Endothelial cell of umbilical vein (primary cell): ENCODE results near the gene TPCN1.

ENCODE experiments used
- EZH2 ChIP-seq: IDR thresholded peaks from 2 replicates; pipeline ENCODE4 v1.6.1; 2012; ENCODE audit warnings: borderline replicate concordance, low read depth, mild to moderate bottlenecking, moderate library complexity, low read length, inconsistent platforms; ENCODE audit not compliant: severe bottlenecking
- FOS ChIP-seq: IDR thresholded peaks from 2 replicates; pipeline ENCODE4 v1.6.1; 2011; ENCODE audit warnings: mild to moderate bottlenecking, low read length, moderate library complexity, borderline replicate concordance; ENCODE audit not compliant: insufficient read depth
- GATA2 ChIP-seq: IDR thresholded peaks from 2 replicates; pipeline ENCODE4 v1.7.0; 2011; ENCODE audit warnings: low read depth, mild to moderate bottlenecking, moderate library complexity, mixed read lengths, low read length; ENCODE audit not compliant: insufficient read length, insufficient read depth
- JUN ChIP-seq: IDR thresholded peaks from 2 replicates; pipeline ENCODE4 v1.6.1; 2011; ENCODE audit warnings: borderline replicate concordance, low read depth; ENCODE audit not compliant: insufficient read length, insufficient read depth
- MYC ChIP-seq: IDR thresholded peaks from one replicate; pipeline ENCODE4 v1.6.1; 2011; ENCODE audit warnings: mild to moderate bottlenecking, low read depth, low read length
- POLR2A ChIP-seq: IDR thresholded peaks from 2 replicates; pipeline ENCODE4 v1.6.1; 2012; ENCODE audit warnings: low read depth, mild to moderate bottlenecking, control low read depth, low read length
- POLR2AphosphoS5 ChIP-seq: IDR thresholded peaks from 2 replicates; pipeline ENCODE4 v1.6.1; 2012; ENCODE audit warnings: low read depth, mild to moderate bottlenecking, control low read depth, low read length, moderate library complexity; ENCODE audit not compliant: insufficient read depth
- TF ChIP-seq, protein P1 (sequence below), 2 donors: IDR thresholded peaks; 1 replicate in 1 of 2; 2 replicates in 1 of 2; pipeline ENCODE4 v1.5.1; 2011; ENCODE audit warnings: low read length in 2 of 2, mild to moderate bottlenecking in 2 of 2, moderate library complexity in 2 of 2, control low read depth in 1 of 2, inconsistent platforms in 1 of 2, low read depth in 1 of 2; ENCODE audit not compliant: insufficient read depth in 1 of 2; ENCODE audit errors: extremely low read depth in 1 of 2
- TF ChIP-seq, protein P2 (sequence below): IDR thresholded peaks from 2 replicates; pipeline ENCODE4 v1.6.1; 2011; ENCODE audit not compliant: insufficient read depth, insufficient read length

DNA sequence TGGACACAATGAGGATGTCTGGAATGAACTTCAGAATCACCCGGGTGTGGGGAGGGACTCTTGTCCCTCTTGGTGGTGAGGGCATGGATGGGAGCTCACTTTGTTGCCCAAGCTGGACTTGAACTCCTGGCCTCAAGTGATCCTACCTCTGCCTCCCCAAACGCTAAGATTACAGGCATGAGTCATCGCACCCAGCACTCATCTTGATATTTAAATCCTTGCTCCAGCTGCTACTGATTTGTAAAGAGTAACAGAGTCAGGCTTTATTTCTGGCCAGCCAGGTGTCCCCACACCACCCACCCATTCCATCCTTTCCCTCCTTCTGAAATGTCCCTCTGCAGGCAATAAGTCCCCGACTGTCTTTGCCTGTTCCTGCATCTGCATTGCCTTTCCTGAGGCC lies 40.9 kb upstream of the TPCN1 start:
- TF ChIP-seq, protein P1, sequence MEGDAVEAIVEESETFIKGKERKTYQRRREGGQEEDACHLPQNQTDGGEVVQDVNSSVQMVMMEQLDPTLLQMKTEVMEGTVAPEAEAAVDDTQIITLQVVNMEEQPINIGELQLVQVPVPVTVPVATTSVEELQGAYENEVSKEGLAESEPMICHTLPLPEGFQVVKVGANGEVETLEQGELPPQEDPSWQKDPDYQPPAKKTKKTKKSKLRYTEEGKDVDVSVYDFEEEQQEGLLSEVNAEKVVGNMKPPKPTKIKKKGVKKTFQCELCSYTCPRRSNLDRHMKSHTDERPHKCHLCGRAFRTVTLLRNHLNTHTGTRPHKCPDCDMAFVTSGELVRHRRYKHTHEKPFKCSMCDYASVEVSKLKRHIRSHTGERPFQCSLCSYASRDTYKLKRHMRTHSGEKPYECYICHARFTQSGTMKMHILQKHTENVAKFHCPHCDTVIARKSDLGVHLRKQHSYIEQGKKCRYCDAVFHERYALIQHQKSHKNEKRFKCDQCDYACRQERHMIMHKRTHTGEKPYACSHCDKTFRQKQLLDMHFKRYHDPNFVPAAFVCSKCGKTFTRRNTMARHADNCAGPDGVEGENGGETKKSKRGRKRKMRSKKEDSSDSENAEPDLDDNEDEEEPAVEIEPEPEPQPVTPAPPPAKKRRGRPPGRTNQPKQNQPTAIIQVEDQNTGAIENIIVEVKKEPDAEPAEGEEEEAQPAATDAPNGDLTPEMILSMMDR (IDR thresholded peaks at IDR 0.05; ENCODE audit: extremely low read depth in 1 of 2, insufficient read depth in 1 of 2, low read depth in 1 of 2, low read length in 2 of 2) = no peak
- no peak for TF ChIP-seq EZH2
- TF ChIP-seq POLR2A = no peak
- no peak for TF ChIP-seq JUN
- no peak for TF ChIP-seq MYC
- TF ChIP-seq POLR2AphosphoS5 = no peak
- no peak for TF ChIP-seq GATA2
- TF ChIP-seq, protein P2, sequence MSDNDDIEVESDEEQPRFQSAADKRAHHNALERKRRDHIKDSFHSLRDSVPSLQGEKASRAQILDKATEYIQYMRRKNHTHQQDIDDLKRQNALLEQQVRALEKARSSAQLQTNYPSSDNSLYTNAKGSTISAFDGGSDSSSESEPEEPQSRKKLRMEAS = no peak
- no peak for TF ChIP-seq FOS
